Measurements from ENCODE around the gene OXNAD1.

DNA sequence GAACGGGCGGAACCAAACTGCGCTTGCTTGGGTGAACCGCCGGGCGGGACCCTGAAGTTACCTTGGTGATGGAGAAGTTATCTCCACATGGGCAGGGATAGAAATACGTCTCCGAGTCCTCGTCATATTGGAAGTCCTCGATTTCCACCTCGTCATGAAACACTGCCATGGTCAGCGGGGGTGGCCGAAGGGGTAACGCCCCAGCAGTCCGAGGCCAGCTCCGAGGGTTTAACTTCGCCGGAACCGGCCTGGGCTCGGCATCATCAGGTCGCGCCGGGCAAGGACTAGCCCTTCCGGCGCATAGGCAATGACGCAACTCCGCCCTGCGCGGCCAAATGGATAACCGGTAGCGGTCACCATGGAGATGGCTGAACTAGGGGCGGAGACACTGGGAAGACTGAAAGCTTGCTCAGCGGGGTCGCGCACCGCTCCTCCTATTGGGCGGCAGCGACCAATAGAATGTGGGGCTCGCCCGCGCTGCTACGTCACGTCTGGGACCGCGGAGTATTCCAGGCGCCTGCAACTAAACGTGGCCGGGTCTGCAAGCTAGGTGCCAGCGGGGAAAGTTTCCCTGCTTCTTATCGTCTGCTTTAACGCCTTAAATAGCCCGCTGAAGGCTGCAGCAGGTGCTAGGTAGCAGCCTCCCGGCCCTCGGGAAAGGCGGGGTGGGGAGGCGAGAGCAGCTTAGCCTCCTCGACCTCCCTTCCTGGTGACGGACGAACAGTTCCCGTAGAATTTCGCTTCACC is at the start of gene OXNAD1, which contains the start of gene DPH3:
- TF ChIP-seq POLR2A (IDR thresholded peaks at IDR 0.05; ENCODE audit: low read length) (peak; percentile 91), GATA1 (IDR thresholded peaks at IDR 0.05; ENCODE audit: low read depth, low read length) (no peak)

All from erythroblast (primary cell).